GM12865 (cell line): ENCODE results near the gene CLEC2D.
"Not testable (repeated sequence)": the region's sequence is repeated elsewhere in the genome, so short reads cannot be mapped to it uniquely, and the experiment has no call there.

Experiments used
- DNase-seq: peaks from one replicate; pipeline ENCODE4 v3.0.0; 2010; ENCODE audit warnings: low read depth
- H3K4me3 ChIP-seq: 2 replicates; pipeline ENCODE4 v1.5.1; 2011; ENCODE audit warnings: mild to moderate bottlenecking, low read depth, low read length, control low read depth
- TF ChIP-seq, protein P1 (sequence below): IDR thresholded peaks from 2 replicates; pipeline ENCODE4 v1.5.1; 2011; ENCODE audit warnings: low read length, control low read depth, low read depth, inconsistent platforms; ENCODE audit not compliant: insufficient read depth; ENCODE audit errors: missing control alignments

The CLEC2D gene

DNA sequence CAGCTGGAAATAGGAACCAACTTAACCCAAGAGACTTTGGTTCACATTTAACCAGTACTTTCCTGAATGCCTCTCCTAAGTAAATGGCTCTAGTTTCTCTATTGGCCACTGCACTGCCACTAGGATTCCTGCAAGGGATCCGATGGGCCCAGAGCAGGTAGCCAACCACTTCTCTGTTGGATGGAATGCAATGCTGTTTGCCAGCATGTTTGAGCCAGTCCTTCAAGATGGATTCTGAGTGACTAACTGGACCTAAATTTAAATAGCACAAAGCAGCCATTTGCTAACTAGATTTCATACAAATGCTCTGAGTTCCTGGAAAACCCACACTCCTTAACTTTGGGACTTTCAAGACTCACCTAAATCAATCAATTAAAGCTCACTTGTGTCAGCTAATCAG lies 9.5 kb upstream of the CLEC2D start:
- H3K4me3 ChIP-seq, result no peak overlapping the region
- DNase-seq, result no peak
- TF ChIP-seq, protein P1, sequence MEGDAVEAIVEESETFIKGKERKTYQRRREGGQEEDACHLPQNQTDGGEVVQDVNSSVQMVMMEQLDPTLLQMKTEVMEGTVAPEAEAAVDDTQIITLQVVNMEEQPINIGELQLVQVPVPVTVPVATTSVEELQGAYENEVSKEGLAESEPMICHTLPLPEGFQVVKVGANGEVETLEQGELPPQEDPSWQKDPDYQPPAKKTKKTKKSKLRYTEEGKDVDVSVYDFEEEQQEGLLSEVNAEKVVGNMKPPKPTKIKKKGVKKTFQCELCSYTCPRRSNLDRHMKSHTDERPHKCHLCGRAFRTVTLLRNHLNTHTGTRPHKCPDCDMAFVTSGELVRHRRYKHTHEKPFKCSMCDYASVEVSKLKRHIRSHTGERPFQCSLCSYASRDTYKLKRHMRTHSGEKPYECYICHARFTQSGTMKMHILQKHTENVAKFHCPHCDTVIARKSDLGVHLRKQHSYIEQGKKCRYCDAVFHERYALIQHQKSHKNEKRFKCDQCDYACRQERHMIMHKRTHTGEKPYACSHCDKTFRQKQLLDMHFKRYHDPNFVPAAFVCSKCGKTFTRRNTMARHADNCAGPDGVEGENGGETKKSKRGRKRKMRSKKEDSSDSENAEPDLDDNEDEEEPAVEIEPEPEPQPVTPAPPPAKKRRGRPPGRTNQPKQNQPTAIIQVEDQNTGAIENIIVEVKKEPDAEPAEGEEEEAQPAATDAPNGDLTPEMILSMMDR, result no peak

DNA sequence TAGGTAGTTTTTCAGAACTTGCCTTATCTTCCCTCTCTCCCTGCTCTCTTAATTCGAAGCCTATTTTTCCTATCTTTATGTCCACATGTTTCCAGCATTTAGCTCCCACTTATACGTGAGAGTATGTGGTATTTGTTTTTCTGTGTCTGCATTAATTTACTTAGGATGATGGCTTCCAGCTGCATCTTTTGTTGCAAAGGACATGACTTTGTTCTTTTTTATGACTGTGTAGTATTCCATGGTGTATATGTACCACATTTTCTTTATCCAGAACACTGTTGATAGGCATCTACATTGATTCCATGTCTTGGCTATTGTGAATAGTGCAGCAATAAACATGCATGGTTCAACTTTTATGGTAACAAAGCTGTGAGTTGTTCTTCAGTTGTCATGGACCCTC lies 7.8 kb upstream of the CLEC2D start:
- DNase-seq, result no peak
- TF ChIP-seq, protein P1, result no peak
- H3K4me3 ChIP-seq, result no peak overlapping the region

DNA sequence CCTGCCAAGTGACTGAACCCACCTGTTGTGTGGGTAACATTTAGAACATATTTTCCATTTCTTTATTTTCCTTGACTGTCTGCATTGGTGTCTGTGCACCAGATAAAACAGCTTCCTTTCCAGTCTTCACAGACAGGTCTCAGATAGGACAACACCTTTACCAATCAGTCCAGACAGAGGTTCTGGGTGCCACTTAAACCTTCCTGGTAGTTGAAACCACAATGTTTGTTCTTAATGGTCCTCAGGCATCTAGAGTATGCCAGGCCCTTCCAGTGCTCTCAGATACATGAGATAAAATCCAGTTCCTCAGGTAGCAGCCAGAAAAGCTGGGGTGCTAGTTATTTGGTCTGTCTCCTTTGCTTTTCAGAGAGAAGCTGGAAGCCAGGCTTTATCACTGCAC lies 7.0 kb upstream of the CLEC2D start:
- TF ChIP-seq, protein P1, result no peak
- H3K4me3 ChIP-seq, result no peak overlapping the region
- DNase-seq, result no peak

DNA sequence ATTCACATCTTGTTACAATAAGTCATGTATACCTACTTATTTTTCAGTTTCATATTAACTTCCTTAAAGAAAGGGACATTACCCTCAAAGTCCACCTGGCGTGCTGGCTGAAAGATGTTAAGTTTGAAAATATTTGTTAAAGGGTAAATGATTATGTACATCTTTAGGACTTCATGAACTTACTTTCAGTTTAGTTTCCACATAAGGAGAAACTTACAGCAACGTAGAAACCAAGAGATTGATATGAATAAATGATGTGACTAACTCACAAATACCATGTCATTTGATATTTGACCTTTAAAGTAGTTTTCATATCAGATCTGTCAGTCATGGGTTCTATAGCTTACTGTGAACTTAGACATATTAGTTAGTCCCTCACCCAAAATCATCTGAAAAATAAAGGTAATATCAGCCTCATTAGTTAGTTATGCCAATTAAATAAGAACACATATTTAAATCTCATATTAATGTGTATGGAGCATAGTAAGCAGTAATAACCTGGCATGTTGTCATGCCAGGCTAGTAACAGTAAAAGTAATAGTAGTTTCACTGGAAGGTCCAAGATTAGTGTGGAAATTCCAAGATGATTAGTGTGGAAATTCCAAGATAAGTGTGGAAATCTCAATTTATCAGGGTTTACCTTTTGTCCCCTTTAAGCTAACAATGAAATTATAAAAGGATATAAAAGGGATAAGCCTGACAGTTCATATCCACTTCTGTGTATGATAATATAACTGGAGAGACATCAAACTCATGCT lies 1.9 kb upstream of the CLEC2D start:
- H3K4me3 ChIP-seq, result peak overlapping the region; percentile 7; the same call in 1 of the 2 replicates
- peak; percentile 81 for DNase-seq
- TF ChIP-seq, protein P1, result no peak

DNA sequence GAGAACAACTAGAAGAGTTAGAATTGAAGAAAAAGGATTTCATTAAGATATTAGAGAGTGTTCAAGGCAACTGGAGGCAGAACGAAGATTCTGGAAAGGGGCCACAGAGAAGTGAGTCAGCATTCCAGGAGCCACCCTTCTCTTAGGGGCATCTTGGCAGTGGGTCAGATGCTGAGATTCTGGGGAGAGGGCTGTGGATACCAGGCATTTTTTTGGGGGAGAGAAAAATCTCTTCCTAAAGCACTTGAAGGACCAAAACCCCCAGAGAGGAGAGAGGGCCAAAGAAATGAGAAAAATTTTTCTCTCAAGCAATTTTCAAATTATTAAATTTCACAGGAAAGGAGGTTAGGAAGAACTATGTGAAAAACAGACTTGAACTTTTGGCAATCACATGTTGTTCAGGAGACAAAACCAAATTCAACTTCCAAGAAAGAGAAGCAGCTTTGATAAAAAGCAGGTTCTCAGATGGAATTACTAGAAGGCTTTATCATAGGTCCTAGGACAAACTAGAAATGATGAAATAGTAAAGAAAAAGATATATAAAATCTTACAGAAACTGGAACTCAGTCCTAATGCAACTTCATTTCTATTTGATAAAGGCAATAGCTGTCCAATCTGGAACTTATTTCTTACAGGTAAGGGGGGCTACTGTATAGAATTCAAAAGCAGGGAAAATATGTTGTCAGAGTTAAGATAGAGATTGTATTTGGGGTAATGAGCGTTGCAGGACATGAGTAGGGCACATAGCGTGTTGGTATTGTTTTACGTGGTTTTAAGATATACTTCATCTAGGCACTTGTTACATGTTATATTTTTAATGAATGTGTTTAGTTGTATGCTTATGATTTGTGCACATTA lies 1.1 kb upstream of the CLEC2D start:
- TF ChIP-seq, protein P1, result no peak
- H3K4me3 ChIP-seq, result peak overlapping the region; percentile 62

DNA sequence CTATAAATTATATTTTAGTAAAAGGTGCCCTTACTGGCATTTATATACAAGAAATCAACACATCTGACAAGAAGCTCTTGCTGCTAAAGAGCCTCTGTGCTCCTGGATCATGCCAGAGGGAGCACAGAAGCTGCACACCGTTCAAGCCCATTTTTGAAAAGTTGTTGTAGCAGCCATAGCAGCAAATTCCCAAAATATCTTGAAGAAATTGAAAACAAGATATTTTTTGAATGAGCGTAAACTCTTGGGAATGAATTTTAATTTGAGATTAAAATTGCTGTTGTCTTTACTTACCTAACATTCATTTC lies 540 bp upstream of the CLEC2D start:
- peak; percentile 36 for DNase-seq
- H3K4me3 ChIP-seq, result peak overlapping the region; percentile 62
- TF ChIP-seq, protein P1, result no peak

More for the DNA sequence above, 1.1 kb upstream of the CLEC2D start:
- no peak for DNase-seq

DNA sequence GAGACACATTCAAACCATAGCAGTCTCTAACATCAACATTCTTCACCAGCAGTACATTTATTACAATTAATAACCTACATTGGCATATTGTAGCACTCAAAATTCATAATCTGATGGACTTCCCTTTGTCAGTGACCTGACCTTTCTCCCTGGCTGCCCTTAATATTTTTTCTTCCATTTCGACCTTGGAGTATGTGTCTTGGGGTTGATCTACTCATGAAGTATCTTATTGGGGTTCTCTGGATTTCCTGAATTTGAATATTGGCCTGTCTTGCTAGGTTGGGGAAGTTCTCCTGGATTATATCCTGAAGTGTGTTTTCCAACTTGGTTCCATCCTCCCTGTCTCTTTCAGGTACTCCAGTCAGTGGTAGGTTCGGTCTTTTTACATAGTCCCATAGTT lies 2.8 kb downstream of the CLEC2D start:
- peak overlapping the region; percentile 57 for H3K4me3 ChIP-seq
- DNase-seq, result not testable (repeated sequence)
